GM12878 (cell line): ENCODE measurements around the gene MUSK. TPM values are rescaled to one million over a fixed set of nuclear protein-coding genes. Genes with fewer than 3 reads are reported as not detected.

Source experiments
- ATAC-seq: fragments of 200-7000 bp; cut with Tn5 transposase; 3 replicates; pipeline ENCODE4 v1.9.1; 2020; ENCODE audit warnings: mild to moderate bottlenecking, moderate library complexity
- BruUV-seq: library from RNA; stranded (reverse); fragments of 400-500 nt; replicated peaks from 2 replicates; lab custom pipeline; 2021; lab: Mats Ljungman, UMichigan
- CTCF ChIA-PET: fragments of 300-600 bp; sonication (Branson Sonifier 250); formaldehyde crosslinking; extraction: SDS; loops from one replicate; lab custom pipeline; 2021; ENCODE audit warnings: inconsistent platforms; lab: Yijun Ruan, JAX
- POLR2A ChIA-PET: fragments of 350-600 bp; formaldehyde crosslinking; extraction: SDS; loops from one replicate; lab custom pipeline; 2021; ENCODE audit warnings: inconsistent platforms; lab: Charles Lee
- RAD21 ChIA-PET: fragments of 300-600 bp; sonication (Branson Sonifier 250); formaldehyde crosslinking; loops from one replicate; lab custom pipeline; 2023; ENCODE audit warnings: antibody characterized with exemption; ENCODE audit not compliant: unreplicated experiment; lab: Charles Lee
- SMC1A ChIA-PET: fragments of 300-600 bp; sonication (Branson Sonifier 250); formaldehyde crosslinking; loops from one replicate; lab custom pipeline; 2023; ENCODE audit not compliant: unreplicated experiment, uncharacterized antibody; lab: Charles Lee
- DNase-seq: peaks from one replicate; pipeline ENCODE4 v3.0.0-alpha.2; 2011; ENCODE audit warnings: low read depth, low spot score
- FAIRE-seq: peaks from 3 replicates; lab custom pipeline; 2011; peaks lifted over from hg19 to GRCh38; lab: Jason Lieb, UNC
- H2AFZ ChIP-seq: 2 replicates; pipeline ENCODE4 v1.6.0; 2011; ENCODE audit warnings: low read depth, low read length, control low read depth; ENCODE audit not compliant: control insufficient read depth
- H3K27ac ChIP-seq: 2 replicates; pipeline ENCODE4 v1.5.1; 2011; ENCODE audit warnings: control low read depth; ENCODE audit not compliant: control insufficient read depth, insufficient read depth
- H3K27me3 ChIP-seq, 2 experiments: replicated peaks in 1 of 2; 2 replicates each; pipeline versions ENCODE4 v1.6.0 to v1.6.1; 2011; ENCODE audit warnings: low read length in 1 of 2; ENCODE audit not compliant: control insufficient read depth in 2 of 2, insufficient read depth in 2 of 2
- H3K36me3 ChIP-seq, 2 experiments: 2 replicates each; pipeline ENCODE4 v1.5.1; 2011; ENCODE audit warnings: low read length in 1 of 2; ENCODE audit not compliant: control insufficient read depth in 2 of 2, insufficient read depth in 2 of 2
- H3K4me1 ChIP-seq: 2 replicates; pipeline ENCODE4 v1.6.1; 2011; ENCODE audit warnings: mild to moderate bottlenecking, low read length, moderate library complexity, mixed read lengths; ENCODE audit not compliant: control insufficient read depth, insufficient read depth
- H3K4me2 ChIP-seq: 2 replicates; pipeline ENCODE4 v1.6.0; 2011; ENCODE audit warnings: control low read depth; ENCODE audit not compliant: control insufficient read depth, insufficient read depth
- H3K4me3 ChIP-seq: fragments of 200-600 bp; sonication (generic); 2 replicates; pipeline ENCODE4 v1.5.1; 2016
- H3K79me2 ChIP-seq: 2 replicates; pipeline ENCODE4 v1.6.0; 2011; ENCODE audit warnings: low read length; ENCODE audit not compliant: control insufficient read depth, insufficient read depth
- H3K9ac ChIP-seq: 2 replicates; pipeline ENCODE4 v1.8.0; 2011; ENCODE audit warnings: low read length, control low read depth, mixed read lengths; ENCODE audit not compliant: control insufficient read depth, insufficient read depth
- H3K9me3 ChIP-seq: replicated peaks from 3 replicates; pipeline ENCODE4 v1.5.1; 2011; ENCODE audit warnings: mild to moderate bottlenecking, low read length; ENCODE audit not compliant: control insufficient read depth, insufficient read depth
- H4K20me1 ChIP-seq: 2 replicates; pipeline ENCODE4 v1.6.0; 2011; ENCODE audit not compliant: control insufficient read depth, insufficient read depth
- BRCA1 ChIP-seq: IDR thresholded peaks from 2 replicates; pipeline ENCODE4 v1.6.1; 2011; ENCODE audit warnings: low read depth, low read length, improper control_type of control experiment
- CHD4 ChIP-seq: fragments of 200-600 bp; sonication (generic); IDR thresholded peaks from 2 replicates; pipeline ENCODE4 v1.6.1; 2016; ENCODE audit warnings: mild to moderate bottlenecking
- EGR1 ChIP-seq, 2 experiments: IDR thresholded peaks; 1 replicate in 1 of 2; 2 replicates in 1 of 2; pipeline ENCODE4 v1.6.1; 2011 to 2012; ENCODE audit warnings: low read depth in 2 of 2, low read length in 2 of 2, borderline replicate concordance in 1 of 2, mild to moderate bottlenecking in 1 of 2, moderate library complexity in 1 of 2
- GABPA ChIP-seq: IDR thresholded peaks from 2 replicates; pipeline ENCODE4 v1.6.1; 2014; ENCODE audit warnings: antibody characterized with exemption, low read depth, mild to moderate bottlenecking, inconsistent platforms
- PAX5 ChIP-seq: IDR thresholded peaks from 2 replicates; pipeline ENCODE4 v1.6.1; 2011; ENCODE audit warnings: low read depth, low read length, borderline replicate concordance
- STAT3 ChIP-seq: IDR thresholded peaks from 2 replicates; pipeline ENCODE4 v1.6.1; 2011; ENCODE audit warnings: low read depth, low read length, improper control_type of control experiment
- TAF1 ChIP-seq: IDR thresholded peaks from 2 replicates; pipeline ENCODE4 v1.6.1; 2011; ENCODE audit warnings: mild to moderate bottlenecking, low read depth, low read length, borderline replicate concordance
- WGBS: methylation state at CpG from one replicate; pipeline ENCODE4 v1.1.6; 2016; ENCODE audit warnings: low lambda C conversion rate; ENCODE audit not compliant: insufficient replicate concordance, insufficient coverage; ENCODE audit errors: missing lambda C conversion rate; 5-methylcytosine and 5-hydroxymethylcytosine counted together
- in situ Hi-C: fragments of 300-500 bp; cut with MboI; formaldehyde crosslinking; loops from 9 replicates; pipeline ENCODE4 v1.14.3; 2018; ENCODE audit warnings: mixed read lengths
- intact Hi-C: fragments of 100-400 bp; cut with micrococcal nuclease; formaldehyde crosslinking; loops from one replicate; pipeline ENCODE4 v1.14.2; 2022; ENCODE audit not compliant: unreplicated experiment
- polyA plus RNA-seq, 11 experiments: library from polyadenylated mRNA; depleted of rRNA in 4 of 11; unstranded in 6 of 11; stranded (reverse) in 5 of 11; fragments of >200 nt; fragmentation: Nextera tagmentation in 4 of 11; fragmentation: Illumina TruSeq in 1 of 11; extraction: Ambion mirVana in 4 of 11; extraction: Trizol in 1 of 11; gene quantifications; 1 replicate in 1 of 11; 2 replicates in 10 of 11; pipeline versions ENCODE4 v1.2.1 to v1.2.3, GENCODE V29; 2011 to 2016; ENCODE audit warnings: inconsistent platforms in 2 of 11, missing spikeins in 2 of 11, low read depth in 1 of 11
- total RNA-seq, 4 experiments: library from RNA; depleted of rRNA in 3 of 4; stranded (reverse); fragments of >200 nt in 3 of 4; fragmentation: Illumina TruSeq in 1 of 4; extraction: Trizol in 1 of 4; gene quantifications; 2 replicates each; pipeline versions ENCODE4 v1.2.1 to v1.2.3, GENCODE V29; 2013 to 2021
- TF ChIP-seq, protein P1 (sequence below): IDR thresholded peaks from 2 replicates; pipeline ENCODE4 v1.6.1; 2012; ENCODE audit warnings: improper control_type of control experiment, low read depth, low read length; ENCODE audit not compliant: insufficient replicate concordance

Gene MUSK
- total and polyA plus RNA-seq, 10 of the 15 experiments (the other 5 are each of a cell fraction or from before 2014, with no cell fraction given): 0.04 to 0.19 (median 0.10) TPM; not detected in 5

DNA sequence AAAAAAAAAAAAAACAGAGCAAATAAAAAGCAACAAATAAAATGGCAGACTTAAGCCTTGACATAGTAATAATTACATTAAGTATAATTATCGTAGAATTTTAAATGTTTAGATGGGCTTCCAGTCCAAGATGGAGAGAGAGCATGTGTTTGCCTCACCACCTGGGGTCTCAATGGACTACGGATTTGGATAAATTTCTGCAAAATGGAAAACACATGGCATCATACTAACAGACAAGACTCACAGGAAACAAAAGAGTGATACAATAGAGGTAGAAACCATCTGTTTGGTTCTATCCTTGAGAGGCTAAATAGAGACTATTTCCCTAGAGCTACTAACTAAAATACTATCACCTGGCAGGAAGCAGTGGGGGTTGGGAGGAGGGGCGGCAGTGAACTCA, 144.3 kb downstream of the MUSK start:
- H3K79me2 ChIP-seq: no peaks in the 10 kb centered on the region
- no peak overlapping the region for H3K4me2 ChIP-seq
- intact Hi-C loops: no loop called here
- H3K27me3 ChIP-seq: no peaks in the 10 kb centered on the region
- no peak overlapping the region for H2AFZ ChIP-seq
- peaks cover 12% of the 10 kb centered on the region for H3K4me1 ChIP-seq
- no peak overlapping the region for H3K4me3 ChIP-seq
- TF ChIP-seq PAX5: no peak
- TF ChIP-seq STAT3: no peak
- TF ChIP-seq, protein P1, sequence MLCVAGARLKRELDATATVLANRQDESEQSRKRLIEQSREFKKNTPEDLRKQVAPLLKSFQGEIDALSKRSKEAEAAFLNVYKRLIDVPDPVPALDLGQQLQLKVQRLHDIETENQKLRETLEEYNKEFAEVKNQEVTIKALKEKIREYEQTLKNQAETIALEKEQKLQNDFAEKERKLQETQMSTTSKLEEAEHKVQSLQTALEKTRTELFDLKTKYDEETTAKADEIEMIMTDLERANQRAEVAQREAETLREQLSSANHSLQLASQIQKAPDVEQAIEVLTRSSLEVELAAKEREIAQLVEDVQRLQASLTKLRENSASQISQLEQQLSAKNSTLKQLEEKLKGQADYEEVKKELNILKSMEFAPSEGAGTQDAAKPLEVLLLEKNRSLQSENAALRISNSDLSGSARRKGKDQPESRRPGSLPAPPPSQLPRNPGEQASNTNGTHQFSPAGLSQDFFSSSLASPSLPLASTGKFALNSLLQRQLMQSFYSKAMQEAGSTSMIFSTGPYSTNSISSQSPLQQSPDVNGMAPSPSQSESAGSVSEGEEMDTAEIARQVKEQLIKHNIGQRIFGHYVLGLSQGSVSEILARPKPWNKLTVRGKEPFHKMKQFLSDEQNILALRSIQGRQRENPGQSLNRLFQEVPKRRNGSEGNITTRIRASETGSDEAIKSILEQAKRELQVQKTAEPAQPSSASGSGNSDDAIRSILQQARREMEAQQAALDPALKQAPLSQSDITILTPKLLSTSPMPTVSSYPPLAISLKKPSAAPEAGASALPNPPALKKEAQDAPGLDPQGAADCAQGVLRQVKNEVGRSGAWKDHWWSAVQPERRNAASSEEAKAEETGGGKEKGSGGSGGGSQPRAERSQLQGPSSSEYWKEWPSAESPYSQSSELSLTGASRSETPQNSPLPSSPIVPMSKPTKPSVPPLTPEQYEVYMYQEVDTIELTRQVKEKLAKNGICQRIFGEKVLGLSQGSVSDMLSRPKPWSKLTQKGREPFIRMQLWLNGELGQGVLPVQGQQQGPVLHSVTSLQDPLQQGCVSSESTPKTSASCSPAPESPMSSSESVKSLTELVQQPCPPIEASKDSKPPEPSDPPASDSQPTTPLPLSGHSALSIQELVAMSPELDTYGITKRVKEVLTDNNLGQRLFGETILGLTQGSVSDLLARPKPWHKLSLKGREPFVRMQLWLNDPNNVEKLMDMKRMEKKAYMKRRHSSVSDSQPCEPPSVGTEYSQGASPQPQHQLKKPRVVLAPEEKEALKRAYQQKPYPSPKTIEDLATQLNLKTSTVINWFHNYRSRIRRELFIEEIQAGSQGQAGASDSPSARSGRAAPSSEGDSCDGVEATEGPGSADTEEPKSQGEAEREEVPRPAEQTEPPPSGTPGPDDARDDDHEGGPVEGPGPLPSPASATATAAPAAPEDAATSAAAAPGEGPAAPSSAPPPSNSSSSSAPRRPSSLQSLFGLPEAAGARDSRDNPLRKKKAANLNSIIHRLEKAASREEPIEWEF: no peak
- no peak for TF ChIP-seq BRCA1
- no peak for TF ChIP-seq CHD4
- no peak for TF ChIP-seq EGR1 (IDR thresholded peaks at IDR 0.05; ENCODE audit: borderline replicate concordance in 1 of 2, low read depth in 2 of 2, low read length in 2 of 2)
- no peak for TF ChIP-seq TAF1
- TF ChIP-seq GABPA: no peak
- H3K9ac ChIP-seq: no peak overlapping the region
- peaks cover 2% of the 10 kb centered on the region for H3K9me3 ChIP-seq
- no peak for FAIRE-seq
- no peak overlapping the region for H3K27ac ChIP-seq
- ChIA-PET RAD21 (no interaction called here), SMC1A (interaction anchor here (0.6 kb wide), 1 partner anchor 174 kb away, joined by 3 read pairs; no protein-coding TSS in a partner anchor), CTCF (interaction anchor here (0.8 kb wide), 1 partner anchor 9 kb away, joined by 3 read pairs; no protein-coding TSS in a partner anchor), POLR2A (interaction anchor here (1.1 to 1.2 kb wide), 2 partner anchors 9 to 11 kb away, joined by 3 read pairs; no protein-coding TSS in a partner anchor)
- H4K20me1 ChIP-seq: no peaks in the 10 kb centered on the region
- ATAC-seq: no peak
- no peaks in the 10 kb centered on the region for H3K36me3 ChIP-seq
- in situ Hi-C loops: no loop called here
- DNase-seq: no peak
- WGBS: 13% methylated on average over 3 of the region's 3 CpGs
- BruUV-seq: no TSS peak
